ENCODE results near the gene KRT31. TPM values are rescaled to one million over a fixed set of nuclear protein-coding genes. Genes with fewer than 3 reads are reported as not detected.
A peak's percentile ranks its signal among the peaks of the same experiment; 100 is the strongest.

Gene KRT31
- total RNA-seq, 1 donor from 2014 or later: not detected

- peak; percentile 27 for TF ChIP-seq CTCF (IDR thresholded peaks at IDR 0.05)
- H3K27ac ChIP-seq: no peak overlapping the region
- no peaks in the 10 kb centered on the region for H3K9me3 ChIP-seq
- intact Hi-C loops (cut with DNase I): no loop called here
- H3K27me3 ChIP-seq: no peaks in the 10 kb centered on the region
- no peaks in the 10 kb centered on the region for H3K4me1 ChIP-seq
- H3K36me3 ChIP-seq: no peaks in the 10 kb centered on the region
- no peak overlapping the region for H3K4me3 ChIP-seq
- peak; percentile 12 for ATAC-seq
- no peak for DNase-seq
Measured at GRCh38 chr17:41417576-41418015, 20.2 kb upstream of the KRT31 start.

- H3K27me3 ChIP-seq: no peaks in the 10 kb centered on the region
- no peaks in the 10 kb centered on the region for H3K4me1 ChIP-seq
- intact Hi-C loops (cut with DNase I): no loop called here
- no peak for DNase-seq
- H3K9me3 ChIP-seq: no peaks in the 10 kb centered on the region
- no peak overlapping the region for H3K4me3 ChIP-seq
- no peak for ATAC-seq
- TF ChIP-seq CTCF (IDR thresholded peaks at IDR 0.05): no peak
- no peaks in the 10 kb centered on the region for H3K36me3 ChIP-seq
- no peak overlapping the region for H3K27ac ChIP-seq
Measured at GRCh38 chr17:41417127-41417526, 19.7 kb upstream of the KRT31 start.

- H3K27ac ChIP-seq: no peak overlapping the region
- intact Hi-C loops (cut with DNase I): no loop called here
- no peak for ATAC-seq
Measured at GRCh38 chr17:41416479-41416878, 19.1 kb upstream of the KRT31 start.

GRCh38 chr17:41415833-41416335 is 18.5 kb upstream of the KRT31 start:
- no peak for TF ChIP-seq CTCF (IDR thresholded peaks at IDR 0.05)
- peak; percentile 77 for ATAC-seq
- Histone ChIP-seq H3K9me3 (no peaks in the 10 kb centered on the region), H3K4me1 (no peaks in the 10 kb centered on the region), H3K36me3 (no peaks in the 10 kb centered on the region), H3K27ac (no peak overlapping the region), H3K4me3 (no peak overlapping the region), H3K27me3 (no peaks in the 10 kb centered on the region)
- intact Hi-C loops (cut with DNase I): no loop called here
- no peak for DNase-seq

More at GRCh38 chr17:41416479-41416878, 19.1 kb upstream of the KRT31 start:
- DNase-seq: no peak
- no peak overlapping the region for H3K4me3 ChIP-seq
- no peak for TF ChIP-seq CTCF (IDR thresholded peaks at IDR 0.05)
- no peaks in the 10 kb centered on the region for H3K27me3 ChIP-seq
- H3K4me1 ChIP-seq: no peaks in the 10 kb centered on the region
- H3K9me3 ChIP-seq: no peaks in the 10 kb centered on the region
- no peaks in the 10 kb centered on the region for H3K36me3 ChIP-seq

GRCh38 chr17:41415411-41415810 is 18.0 kb upstream of the KRT31 start:
- H3K27ac ChIP-seq: no peak overlapping the region
- no peaks in the 10 kb centered on the region for H3K9me3 ChIP-seq
- no peak for TF ChIP-seq CTCF (IDR thresholded peaks at IDR 0.05)
- H3K27me3 ChIP-seq: no peaks in the 10 kb centered on the region
- no peak for DNase-seq
- H3K4me1 ChIP-seq: no peaks in the 10 kb centered on the region
- no peaks in the 10 kb centered on the region for H3K36me3 ChIP-seq
- intact Hi-C loops (cut with DNase I): no loop called here
- no peak overlapping the region for H3K4me3 ChIP-seq
- no peak for ATAC-seq

- Histone ChIP-seq H3K36me3 (no peaks in the 10 kb centered on the region), H3K27me3 (no peaks in the 10 kb centered on the region), H3K9me3 (no peaks in the 10 kb centered on the region), H3K4me1 (no peaks in the 10 kb centered on the region), H3K4me3 (no peak overlapping the region), H3K27ac (no peak overlapping the region)
- ATAC-seq (no peak), DNase-seq (no peak)
- intact Hi-C loops (cut with DNase I): no loop called here
- no peak for TF ChIP-seq CTCF (IDR thresholded peaks at IDR 0.05)
Measured at GRCh38 chr17:41413982-41414381, 16.6 kb upstream of the KRT31 start.

Data from upper lobe of right lung (tissue), 1 donor.